Measurements from ENCODE around the gene ZKSCAN8. TPM values are rescaled to one million over a fixed set of nuclear protein-coding genes. Genes with fewer than 3 reads are reported as not detected.
"Not testable (repeated sequence)": the region's sequence is repeated elsewhere in the genome, so short reads cannot be mapped to it uniquely, and the experiment has no call there.

The ZKSCAN8 gene
- total RNA-seq (2014; rRNA removed; shearing (Covaris generic); ENCODE audit: low replicate concordance): 6.9 TPM in 2 replicates

DNA sequence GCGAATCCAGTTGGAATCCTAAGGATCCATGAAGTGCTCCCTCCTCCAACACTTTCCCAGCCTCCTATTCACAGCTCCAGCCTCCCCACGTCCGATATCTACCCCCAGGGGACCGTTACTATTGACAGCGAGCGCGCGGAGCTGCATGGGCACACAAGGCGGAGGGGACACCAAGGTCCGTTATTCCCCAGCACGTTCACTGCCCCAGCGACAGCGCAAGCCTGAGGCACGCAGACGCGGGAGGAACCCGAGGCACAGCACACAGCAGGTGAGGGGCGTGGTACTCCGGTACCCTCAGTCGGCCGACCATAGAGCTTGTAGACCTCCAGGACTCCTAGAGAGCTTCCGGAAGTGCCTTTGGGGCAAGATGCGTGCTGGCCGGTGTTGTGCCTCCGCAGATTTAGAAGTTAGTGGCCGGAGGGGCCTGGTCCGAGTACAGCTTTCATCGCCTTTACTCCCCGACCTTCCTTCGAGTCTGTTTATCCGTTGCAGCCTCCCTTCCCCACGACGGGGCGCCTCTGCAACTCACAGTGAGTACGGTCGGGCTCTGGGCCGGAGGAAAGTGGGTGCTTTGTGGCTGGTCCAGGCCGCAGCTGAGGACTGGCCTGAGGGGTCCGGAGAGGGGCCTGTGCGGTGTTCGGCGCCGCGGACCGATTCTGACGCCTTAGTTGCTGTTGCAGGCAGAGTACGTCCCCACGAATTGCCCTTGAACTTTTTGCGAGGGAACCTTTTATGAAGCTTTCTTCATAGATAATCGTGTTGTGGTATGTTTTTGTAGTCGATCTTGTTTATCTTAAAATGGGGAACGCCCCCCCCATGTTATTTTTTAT is at the start of gene ZKSCAN8:
Gene ZKSCAN8 (plus strand): TSS at position 384 of the 830 bp plus-strand sequence. CDS start 6,525 bp downstream, outside the sequence.
- in situ Hi-C loops (cut with HindIII; ENCODE audit: low pct_unique_long_range_greater_than_20kb, low sequenced_read_pairs): no loop called here
- peak; percentile 90 for DNase-seq (ENCODE audit: low read depth)

DNA sequence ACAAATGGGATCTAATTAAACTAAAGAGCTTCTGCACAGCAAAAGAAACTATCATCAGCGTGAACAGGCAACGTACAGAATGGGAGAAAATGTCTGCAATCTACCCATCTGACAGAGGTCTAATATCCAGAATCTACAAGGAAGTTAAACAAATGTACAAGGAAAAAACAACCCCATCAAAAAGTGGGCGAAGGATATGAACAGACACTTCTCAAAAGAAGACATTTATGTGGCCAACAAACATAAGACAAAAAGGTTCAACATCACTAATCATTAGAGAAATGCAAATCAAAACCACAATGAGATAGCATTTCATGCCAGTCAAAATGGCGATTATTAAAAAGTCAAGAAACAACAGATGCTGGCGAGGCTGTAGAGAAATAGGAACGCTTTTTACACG is 39.5 kb upstream of the ZKSCAN8 start:
- DNase-seq (ENCODE audit: low read depth); in situ Hi-C loops (cut with HindIII; ENCODE audit: low pct_unique_long_range_greater_than_20kb, low sequenced_read_pairs): not testable (repeated sequence)

DNA sequence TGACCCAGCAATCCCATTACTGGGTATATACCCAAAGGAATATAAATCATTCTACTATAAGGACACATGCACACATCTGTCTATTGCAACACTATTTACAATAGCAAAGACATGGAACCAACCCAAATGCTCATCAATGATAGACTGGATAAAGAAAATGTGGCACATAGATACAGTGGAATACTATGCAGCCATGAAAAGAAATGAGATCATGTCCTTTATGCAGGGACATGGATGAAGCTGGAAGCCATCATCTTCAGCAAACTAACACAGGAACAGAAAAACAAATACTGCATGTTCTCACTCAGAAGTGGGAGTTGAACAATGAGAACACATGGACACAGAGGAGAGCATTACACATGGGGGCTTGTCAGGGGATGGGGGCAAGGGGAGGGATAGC is 39.0 kb upstream of the ZKSCAN8 start:
- in situ Hi-C loops (cut with HindIII; ENCODE audit: low pct_unique_long_range_greater_than_20kb, low sequenced_read_pairs); DNase-seq (ENCODE audit: low read depth): not testable (repeated sequence)

DNA sequence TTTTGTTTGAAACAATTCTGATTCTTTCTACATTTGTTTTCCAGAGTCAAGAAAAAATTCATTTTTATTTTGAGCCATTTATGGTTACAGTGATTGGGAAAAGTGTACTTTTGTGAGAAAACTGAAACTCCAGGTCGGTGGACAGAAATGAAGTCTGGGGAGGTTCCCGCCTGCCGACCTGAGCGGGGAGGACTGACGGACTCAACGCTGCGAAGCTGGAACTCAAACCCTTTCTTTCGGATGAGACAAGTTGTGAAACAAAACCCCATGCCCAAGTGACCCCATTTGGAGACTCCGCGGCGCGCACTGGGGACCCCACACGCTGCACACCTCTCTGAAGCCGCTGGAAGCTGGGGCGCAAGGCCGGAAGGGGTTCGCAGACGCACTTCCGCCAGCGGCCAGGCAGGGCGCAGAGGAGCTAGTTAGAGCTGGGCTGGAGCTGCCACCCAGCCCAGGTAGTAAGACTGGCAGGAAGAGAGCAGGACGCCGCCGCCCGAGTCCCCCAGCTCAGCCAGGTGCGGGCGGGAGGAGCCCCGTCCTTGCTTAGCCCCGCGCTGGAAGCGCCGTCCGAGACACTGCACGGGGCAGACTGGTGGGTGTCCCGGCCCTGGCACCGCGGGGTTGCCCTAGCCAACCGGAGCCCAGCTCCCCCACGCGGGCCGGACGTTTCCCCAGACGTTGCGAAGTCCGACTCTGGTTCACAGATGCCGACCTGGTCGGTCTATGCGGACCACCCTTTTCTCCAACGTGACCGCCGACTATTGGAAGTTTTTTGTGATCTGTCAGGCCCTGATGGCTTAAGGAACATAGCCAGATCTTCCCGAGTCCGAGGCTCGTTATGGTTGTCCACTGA is 37.1 kb upstream of the ZKSCAN8 start:
- peak; percentile 87 for DNase-seq (ENCODE audit: low read depth)
- in situ Hi-C loops (cut with HindIII; ENCODE audit: low pct_unique_long_range_greater_than_20kb, low sequenced_read_pairs): no loop called here

DNA sequence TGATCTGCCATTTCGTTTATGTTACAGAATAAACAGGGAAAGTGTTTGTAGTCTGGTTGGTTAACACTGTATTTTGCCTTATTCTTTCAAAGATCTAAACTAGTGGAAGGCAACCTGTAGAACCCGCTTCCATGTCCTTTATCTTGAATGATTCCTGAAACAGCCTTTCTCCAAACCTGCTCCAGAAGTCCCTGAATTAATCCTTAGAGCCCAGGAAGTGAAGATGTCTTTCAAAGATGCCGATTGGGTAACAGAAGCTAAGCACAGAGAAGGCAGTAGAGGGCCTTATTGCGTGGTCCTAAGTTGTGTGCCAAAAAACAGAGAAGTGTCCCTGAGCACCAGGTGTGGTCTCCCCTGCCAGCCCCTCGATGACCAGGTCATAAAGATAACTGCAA is 36.4 kb upstream of the ZKSCAN8 start:
- in situ Hi-C loops (cut with HindIII; ENCODE audit: low pct_unique_long_range_greater_than_20kb, low sequenced_read_pairs): no loop called here
- no peak for DNase-seq (ENCODE audit: low read depth)

DNA sequence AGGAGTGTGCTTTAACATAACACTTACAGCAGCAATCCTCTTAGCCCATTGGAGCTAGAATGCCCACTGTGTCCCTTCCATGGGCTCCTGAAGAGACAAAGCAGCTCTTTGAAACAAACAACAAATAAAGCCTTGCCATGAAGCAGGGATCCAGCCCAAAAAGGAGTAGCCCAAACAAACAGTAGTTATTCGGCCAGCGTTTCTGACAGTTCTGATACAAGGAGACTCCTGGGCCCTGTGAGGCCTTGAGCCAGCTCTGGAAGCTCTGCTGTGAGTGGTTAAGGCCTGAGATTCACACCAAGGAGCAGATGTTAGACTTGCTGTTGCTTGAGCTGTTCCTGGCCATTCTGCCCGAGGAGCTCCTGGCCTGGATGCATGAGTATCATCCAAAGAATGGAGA is 34.2 kb upstream of the ZKSCAN8 start:
- no peak for DNase-seq (ENCODE audit: low read depth)
- in situ Hi-C loops (cut with HindIII; ENCODE audit: low pct_unique_long_range_greater_than_20kb, low sequenced_read_pairs): no loop called here

DNA sequence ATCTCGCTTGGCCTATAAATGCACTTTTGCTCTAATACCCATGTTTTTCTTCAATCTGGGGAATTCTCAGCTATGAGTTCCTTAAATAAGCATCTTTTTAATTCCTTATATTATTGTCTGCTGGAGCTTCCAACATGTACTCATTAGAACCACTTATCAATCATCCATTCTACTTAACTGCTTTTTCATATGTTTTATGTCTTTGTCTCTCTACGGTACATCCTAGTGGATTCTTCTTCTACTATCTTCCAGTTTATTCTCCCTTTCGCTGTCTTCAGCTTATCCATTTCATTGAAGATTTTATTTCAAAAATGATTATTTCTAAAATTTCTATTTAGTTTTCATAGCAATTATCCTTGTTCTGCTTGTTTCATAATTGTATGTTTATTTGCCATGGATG is 29.7 kb upstream of the ZKSCAN8 start:
- in situ Hi-C loops (cut with HindIII; ENCODE audit: low pct_unique_long_range_greater_than_20kb, low sequenced_read_pairs): no loop called here
- no peak for DNase-seq (ENCODE audit: low read depth)

DNA sequence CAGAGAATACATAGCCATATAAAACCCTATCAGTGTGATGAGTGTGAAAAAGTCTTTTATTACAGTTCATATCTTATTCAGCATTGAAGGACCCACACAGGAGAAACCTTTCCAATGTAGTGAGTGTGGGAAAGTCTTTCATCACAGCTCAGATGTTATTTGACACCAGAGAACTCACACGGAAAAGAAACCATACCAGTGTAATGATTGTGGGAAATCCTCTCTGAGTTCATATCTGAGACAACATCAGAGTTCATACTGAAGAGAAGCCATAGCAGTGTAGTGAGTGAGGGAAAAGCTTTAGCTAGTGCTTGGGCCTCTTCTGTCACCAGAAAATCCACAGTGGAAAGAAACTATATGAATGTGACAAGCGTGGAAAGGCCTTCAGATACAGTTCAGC is 25.9 kb upstream of the ZKSCAN8 start:
- in situ Hi-C loops (cut with HindIII; ENCODE audit: low pct_unique_long_range_greater_than_20kb, low sequenced_read_pairs): no loop called here
- DNase-seq (ENCODE audit: low read depth): no peak

DNA sequence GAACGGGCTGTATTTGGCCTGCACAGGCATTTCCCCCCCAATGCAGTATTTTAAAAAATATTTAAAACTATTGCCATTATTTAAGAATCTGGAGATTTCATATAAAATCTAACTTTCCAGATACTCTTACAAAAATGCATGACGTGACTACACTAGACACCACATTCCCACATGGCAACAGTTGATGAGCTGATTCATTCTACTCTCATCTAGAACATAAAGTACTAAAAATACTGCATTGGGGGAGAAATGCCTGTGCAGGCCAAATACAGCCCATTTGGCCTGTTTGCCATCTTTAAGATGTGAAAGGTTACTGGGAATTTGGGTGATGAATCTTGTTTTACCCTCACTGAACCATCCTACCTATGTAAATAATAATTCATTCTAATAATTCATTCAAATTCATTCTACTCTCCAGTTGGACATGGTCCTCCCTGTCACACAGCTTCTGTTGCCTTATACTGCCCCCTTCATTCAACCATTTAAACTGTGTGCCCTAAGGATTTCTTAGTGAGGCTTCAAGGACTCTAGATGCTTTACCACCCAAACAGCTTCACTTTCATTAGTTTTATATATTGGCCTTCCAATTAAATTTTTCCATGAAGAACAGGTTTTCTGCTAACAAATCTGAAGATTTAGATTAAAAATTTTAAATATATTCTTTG is 24.2 kb upstream of the ZKSCAN8 start:
- in situ Hi-C loops (cut with HindIII; ENCODE audit: low pct_unique_long_range_greater_than_20kb, low sequenced_read_pairs): no loop called here
- no peak for DNase-seq (ENCODE audit: low read depth)

DNA sequence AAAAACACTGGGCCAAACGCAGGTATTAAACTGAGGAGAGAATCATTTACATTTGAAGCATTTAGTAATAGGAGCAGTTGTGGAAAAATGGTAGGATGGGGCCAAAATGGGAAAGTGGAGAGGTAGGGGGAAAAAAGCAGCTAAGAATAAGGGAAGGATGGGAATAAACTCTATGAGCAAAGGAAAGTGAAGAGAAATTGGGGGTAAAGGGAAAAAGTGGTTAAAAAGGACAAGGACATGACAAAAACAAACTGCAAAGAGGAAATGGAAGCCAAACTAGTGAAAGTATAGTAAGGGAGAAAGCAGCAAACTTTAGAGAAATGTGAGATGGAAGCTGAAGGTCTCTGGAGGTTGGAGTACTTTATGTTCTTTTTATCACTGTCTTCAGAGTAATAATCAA is 23.5 kb upstream of the ZKSCAN8 start:
- in situ Hi-C loops (cut with HindIII; ENCODE audit: low pct_unique_long_range_greater_than_20kb, low sequenced_read_pairs): no loop called here
- no peak for DNase-seq (ENCODE audit: low read depth)

DNA sequence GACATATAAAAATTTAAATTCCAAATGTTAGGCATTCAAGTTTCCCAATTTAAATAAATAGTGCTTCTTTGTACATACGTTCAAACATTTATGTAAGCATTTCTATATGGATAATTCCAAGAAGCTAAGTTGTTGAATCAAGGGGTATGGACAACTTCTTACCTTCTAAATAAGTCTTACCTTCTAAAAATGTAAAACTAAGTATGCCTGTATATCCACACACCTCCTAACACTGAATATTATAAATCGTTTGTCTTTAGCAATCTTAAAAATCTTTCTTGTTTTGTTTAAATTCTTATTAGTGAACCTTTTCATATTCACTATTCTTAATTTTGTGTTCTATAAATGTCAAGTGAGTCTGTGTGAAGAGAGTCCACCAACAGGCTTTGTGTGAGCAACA is 19.8 kb upstream of the ZKSCAN8 start:
- in situ Hi-C loops (cut with HindIII; ENCODE audit: low pct_unique_long_range_greater_than_20kb, low sequenced_read_pairs): no loop called here
- DNase-seq (ENCODE audit: low read depth): no peak

DNA sequence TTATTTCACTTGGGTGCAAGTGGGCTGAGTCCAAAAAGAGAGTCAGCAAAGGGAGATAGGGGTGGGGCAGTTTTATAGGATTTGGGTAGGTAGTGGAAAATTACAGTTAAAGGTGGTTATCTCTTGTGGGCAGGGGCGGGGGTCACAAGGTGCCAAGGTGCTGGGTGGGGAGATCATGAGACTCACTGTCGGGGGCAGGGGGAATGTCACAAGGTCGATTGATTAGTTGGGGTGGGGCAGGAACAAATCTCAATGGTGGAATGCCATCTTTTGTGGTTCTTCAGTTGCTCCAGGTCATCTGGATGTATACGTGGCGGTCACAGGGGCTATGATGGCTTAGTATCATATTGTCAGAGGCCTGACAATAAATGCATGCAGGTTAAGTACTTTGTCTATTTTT is 19.4 kb upstream of the ZKSCAN8 start:
- in situ Hi-C loops (cut with HindIII; ENCODE audit: low pct_unique_long_range_greater_than_20kb, low sequenced_read_pairs); DNase-seq (ENCODE audit: low read depth): not testable (repeated sequence)

DNA sequence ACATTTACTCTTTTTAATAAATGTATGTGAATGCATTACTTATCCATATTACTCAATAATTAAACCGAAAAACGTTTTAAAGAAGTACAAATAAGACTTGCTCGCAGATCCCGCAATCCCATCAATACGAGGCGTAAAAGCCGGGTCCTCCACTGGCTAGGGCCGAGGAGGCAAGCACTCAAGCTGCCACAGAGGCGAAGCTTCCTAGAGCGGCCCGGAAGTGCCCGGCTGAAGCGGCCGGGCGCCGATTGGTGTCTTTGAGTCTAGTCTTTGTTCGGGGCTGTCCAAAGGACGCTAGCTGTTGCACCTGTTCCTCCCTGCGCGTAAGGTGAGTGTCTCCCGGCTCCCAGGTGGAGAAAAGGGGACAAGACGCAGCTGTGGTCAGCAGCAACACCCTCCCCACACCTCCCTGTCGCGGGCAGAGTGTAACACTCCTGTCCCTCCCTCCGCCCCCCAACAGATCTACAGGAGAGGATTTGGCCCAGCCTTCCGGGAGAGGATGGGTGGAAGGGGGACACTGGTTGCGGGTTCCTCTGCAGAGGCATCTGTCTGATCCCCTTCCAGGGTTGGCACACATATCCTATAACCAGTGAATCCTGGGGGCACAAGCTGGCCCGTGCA is 17.2 kb upstream of the ZKSCAN8 start, which contains the start of gene ZSCAN16:
Gene ZSCAN16 (plus strand): TSS at position 260 of the 621 bp plus-strand sequence. CDS start 835 bp downstream, outside the sequence.
- in situ Hi-C loops (cut with HindIII; ENCODE audit: low pct_unique_long_range_greater_than_20kb, low sequenced_read_pairs): no loop called here
- DNase-seq (ENCODE audit: low read depth): peak; percentile 79

DNA sequence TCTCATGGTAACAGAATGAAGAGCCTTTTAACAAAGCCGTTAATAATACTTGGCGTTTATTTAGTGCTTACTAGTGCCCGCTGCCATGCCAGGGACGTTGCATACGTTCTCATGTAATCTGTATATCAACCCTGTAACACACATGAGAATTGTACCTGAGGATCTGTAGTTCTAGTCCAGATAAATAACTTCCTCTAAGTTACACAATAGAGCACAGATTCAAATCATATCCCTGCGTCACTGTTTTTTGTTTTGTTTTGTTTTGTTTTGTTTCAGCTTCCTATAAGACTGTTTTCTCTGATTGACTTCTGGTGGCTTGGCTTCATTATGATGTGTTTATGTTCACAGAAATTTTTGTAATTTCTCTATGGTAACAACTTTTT is 16.7 kb upstream of the ZKSCAN8 start:
- no peak for DNase-seq (ENCODE audit: low read depth)
- in situ Hi-C loops (cut with HindIII; ENCODE audit: low pct_unique_long_range_greater_than_20kb, low sequenced_read_pairs): no loop called here

DNA sequence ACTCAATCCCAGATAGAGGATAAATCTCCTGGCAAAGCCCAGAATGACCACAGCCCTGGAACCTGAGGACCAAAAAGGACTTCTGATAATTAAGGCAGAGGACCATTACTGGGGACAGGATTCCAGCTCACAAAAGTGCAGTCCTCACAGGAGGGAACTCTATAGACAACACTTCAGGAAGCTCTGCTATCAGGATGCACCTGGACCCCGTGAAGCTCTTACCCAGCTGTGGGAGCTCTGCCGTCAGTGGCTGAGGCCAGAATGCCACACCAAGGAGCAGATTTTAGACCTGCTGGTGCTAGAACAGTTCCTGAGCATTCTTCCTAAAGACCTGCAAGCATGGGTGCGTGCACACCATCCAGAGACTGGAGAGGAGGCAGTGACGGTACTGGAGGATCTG is 16.3 kb upstream of the ZKSCAN8 start:
- in situ Hi-C loops (cut with HindIII; ENCODE audit: low pct_unique_long_range_greater_than_20kb, low sequenced_read_pairs): no loop called here
- no peak for DNase-seq (ENCODE audit: low read depth)

DNA sequence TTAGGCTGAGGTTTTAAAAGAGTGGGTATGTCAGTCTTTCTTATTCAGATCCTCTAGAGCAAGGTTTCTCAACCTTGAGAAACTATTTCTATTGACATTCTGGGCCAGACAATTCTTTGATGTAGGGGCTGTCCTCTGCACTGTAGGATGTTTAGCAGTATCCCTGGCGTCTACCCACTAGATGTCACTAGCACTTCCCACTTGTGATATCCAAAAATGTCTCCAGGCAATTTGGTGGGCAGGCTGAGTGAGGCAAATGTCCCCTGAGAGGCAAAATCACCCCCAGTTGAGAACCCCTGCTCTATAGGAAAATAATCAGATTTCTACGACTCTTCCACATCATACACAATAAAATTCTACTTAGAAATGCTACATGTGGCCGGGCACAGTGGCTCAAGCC is 7.7 kb upstream of the ZKSCAN8 start:
- DNase-seq (ENCODE audit: low read depth): peak; percentile 34

DNA sequence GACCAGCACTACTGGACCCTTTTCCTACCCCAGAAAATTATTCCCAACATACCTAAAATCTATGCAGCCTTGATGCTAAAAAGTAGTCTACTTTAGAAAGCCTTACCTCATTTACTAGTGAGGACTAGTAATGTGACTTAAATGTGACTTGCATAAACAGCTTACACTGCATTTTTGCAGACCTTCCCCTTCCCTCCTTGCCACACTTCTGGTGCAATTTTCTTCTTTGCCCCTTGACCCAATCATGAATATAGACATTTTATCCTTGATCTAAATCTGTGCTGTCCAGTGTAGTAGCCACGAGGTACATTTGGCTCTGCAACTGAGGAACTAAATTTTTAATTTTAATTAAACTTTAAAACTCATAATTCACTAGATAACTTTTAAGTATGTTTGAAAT is 7.0 kb upstream of the ZKSCAN8 start:
- in situ Hi-C loops (cut with HindIII; ENCODE audit: low pct_unique_long_range_greater_than_20kb, low sequenced_read_pairs): no loop called here
- no peak for DNase-seq (ENCODE audit: low read depth)

More for the DNA sequence above, 7.7 kb upstream of the ZKSCAN8 start:
- in situ Hi-C loops (cut with HindIII; ENCODE audit: low pct_unique_long_range_greater_than_20kb, low sequenced_read_pairs): no loop called here

DNA sequence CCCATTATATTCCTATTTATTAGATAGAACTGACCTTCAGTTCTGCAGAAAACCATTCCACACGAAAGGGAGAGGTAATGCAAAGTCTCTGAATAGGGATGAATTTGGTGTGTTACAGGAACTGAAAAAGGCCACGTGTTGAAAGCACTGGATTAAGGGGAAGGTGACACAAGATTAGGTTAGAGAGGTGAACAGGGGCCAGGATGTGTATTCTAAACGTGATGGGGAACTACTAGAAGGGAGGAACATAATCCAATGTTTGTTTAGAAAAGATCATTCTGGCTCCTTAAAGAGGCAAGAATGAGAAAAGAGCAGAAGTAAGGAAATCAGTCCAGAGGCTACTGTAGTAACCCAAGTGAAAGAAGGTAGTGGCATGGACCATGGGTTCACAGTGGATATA is 6.3 kb upstream of the ZKSCAN8 start:
- no peak for DNase-seq (ENCODE audit: low read depth)
- in situ Hi-C loops (cut with HindIII; ENCODE audit: low pct_unique_long_range_greater_than_20kb, low sequenced_read_pairs): no loop called here
